HG03439 (cell line): ENCODE data around the gene INTS11.

ENCODE experiments used
- ATAC-seq: cut with Tn5 transposase; IDR thresholded peaks from one replicate; pipeline ENCODE4 v1.9.1; 2021; ENCODE audit warnings: mild to moderate bottlenecking, moderate library complexity; ENCODE audit not compliant: unreplicated experiment

The INTS11 gene

GRCh38 chr1:1345384-1345783 is 20.9 kb upstream of the INTS11 start:
- no peak for ATAC-seq

DNA sequence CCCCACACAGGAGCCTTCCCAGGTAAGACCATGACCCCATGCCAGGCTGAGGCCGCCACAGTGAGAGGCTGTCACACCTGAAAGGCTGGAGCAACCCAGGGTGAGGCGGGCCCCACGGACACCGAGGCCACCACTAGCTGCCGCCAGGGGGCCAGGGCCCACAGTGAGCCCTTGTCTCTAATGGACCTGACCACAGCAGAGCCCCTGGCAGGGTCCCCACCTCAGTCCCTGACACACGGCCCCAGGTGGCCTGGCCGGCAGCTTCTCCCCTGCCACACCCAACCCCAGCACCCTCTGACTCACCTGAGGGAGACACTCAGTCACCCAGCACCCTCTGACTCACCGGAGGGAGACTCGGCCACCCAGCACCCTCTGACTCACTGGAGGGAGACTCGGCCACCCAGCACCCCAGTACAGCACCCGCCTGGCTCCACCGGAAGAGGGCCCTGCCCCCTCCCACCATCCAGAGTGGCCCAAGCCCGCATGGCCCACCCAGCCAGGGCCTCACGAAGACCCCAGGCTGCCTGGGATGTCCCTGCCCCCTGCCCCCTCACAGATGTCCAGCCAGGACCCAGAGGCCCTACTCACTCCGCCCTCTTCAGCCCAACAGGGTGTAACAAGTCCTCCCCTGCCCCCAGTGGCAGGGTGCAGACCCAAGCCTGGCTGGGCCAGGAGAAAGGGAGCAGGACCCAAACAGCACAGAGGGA is 20.3 kb upstream of the INTS11 start:
- ATAC-seq: no peak

- no peak for ATAC-seq
Observed at GRCh38 chr1:1343811-1344421, 19.5 kb upstream of the INTS11 start.

DNA sequence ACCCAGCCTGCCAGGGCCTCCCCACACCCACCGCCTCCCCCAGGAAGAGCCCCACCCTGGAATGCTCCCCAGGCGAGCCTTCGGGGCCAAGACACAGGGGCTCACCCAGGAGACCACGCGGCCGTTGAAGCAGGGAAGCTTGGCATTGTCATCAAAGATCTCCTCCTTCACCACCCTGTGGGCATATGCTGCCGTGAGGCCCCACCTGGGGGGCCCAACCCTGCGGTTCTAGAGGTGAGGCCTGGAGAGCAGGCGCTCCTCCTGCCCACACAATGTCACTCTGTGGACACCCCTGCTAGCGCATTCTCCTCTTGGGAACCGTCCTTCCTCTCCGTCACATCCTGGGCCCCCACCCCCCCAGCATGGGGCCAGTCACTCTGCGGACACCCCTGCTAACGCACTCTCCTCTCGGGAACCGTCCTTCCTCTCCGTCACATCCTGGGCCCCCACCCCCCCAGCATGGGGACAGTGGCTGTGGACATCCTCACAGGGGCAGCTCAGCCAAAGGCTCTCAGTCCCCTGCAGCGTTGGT is 18.2 kb upstream of the INTS11 start:
- ATAC-seq: no peak

DNA sequence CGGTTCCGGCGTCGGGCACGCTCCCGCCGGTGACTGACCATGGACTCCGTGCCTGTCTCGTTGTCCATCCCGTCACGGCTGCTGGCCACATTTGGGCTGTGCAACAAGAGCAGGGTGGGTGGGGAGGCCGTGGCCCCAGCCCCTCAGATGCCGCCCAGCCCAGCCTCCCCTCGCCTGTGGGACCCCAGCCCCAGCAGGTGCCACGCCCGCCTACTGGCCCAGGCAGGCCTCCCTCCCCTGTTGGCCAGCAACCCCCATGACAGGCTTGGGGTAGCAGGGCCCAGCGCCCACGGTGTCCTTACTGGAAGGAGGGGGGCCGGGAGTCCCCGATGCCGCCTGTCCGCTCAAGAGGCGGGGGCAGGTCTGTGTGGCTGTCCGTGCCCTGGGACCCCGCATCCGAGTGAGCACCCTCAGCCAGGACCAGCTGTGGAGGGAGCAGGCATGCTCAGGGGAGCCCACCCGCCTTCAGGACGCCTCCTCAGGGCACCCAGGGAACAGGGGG is 17.7 kb upstream of the INTS11 start:
- ATAC-seq: no peak

GRCh38 chr1:1341549-1342021 is 17.1 kb upstream of the INTS11 start:
- no peak for ATAC-seq

DNA sequence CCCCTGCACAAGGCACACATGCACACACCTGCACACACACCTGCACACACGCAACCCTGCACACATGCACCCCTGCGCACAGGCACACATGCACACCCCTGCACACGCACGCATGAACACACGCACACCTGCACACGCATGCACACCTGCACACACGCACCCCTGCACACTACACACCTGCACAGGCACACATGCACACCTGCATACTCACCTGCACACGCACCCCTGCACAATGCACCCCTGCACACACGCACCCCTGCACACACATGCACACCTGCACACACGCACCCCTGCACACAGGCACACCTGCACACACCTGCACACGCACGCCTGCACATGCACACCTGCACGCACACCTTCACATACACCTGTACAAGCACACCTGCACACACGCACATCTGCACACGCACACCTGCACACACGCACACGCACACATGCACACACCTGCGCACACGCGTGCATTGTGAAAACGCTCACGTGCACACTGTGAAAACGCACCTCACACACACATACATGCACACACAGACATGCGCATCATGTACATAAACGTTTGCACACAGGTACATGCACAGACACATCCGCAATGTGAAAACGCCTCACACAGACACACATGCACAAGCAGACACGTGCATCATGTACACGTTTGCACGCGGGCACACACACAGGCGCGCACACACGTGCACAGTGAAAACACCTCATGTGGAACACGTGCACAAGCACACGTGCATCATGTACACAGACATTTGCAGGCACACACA is 16.5 kb upstream of the INTS11 start:
- no peak for ATAC-seq

- ATAC-seq: no peak
Observed at GRCh38 chr1:1340185-1340584, 15.7 kb upstream of the INTS11 start.

DNA sequence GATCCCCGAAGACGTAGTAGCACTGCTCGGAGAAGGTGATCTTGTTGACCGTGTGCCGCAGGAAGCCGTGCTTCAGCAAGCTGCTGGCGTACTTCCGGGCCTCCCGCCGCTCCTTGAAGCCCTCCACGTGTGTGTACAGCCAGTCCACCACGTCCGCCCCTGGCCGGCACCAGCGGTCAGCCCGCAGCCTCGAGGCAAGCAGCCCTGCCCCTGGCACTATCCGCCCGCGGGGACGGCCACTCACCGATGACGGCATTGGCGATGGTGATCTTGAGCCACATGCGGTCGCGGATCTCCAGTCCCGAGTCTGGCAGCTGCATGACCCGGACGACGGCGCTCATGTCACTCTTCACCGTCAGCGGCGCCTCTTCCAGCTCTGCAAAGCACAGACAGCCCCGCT is 13.8 kb upstream of the INTS11 start:
- ATAC-seq: no peak

GRCh38 chr1:1337793-1338147 is 13.3 kb upstream of the INTS11 start:
- no peak for ATAC-seq

DNA sequence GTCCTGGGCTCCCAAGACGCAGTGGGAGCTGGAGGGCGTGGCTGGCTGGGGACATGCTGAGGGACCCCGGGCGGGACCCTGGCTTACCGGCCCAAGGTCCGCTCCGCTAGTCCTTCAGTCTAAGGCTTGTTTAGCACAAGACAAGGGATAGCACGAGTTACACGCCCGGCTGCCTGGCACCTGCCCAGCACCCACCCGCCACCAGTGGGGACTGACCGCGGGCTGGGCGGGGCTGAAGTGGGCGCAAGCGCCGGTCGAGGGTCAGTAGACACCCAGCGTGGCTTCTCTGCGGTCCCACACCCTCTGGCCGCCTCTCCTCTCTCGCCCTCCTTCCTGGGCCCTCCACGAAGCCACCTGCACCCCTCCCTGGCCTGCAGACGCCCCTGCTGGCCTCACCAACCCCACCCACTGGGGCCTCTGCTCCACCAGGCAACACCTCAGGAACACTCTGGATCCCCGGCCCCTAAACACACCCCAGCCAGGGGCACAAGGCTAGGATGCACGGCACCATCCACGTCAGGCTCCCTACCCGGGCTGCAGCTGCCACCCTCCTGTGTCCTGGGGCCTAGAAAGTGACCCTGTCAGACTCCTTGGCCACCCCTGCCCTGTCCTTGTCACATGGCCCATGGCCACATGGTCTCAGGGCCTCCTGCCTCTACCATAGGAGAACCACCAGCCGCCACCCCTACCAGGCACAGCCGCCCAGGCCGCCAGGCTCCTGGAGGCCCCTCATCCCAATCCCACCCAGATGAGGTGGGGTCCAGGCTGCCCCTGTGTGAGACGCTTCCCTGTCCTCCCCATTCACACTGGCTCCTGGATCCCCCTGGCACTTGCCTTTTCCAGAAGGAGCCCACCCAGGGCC is 12.7 kb upstream of the INTS11 start:
- ATAC-seq: no peak

- no peak for ATAC-seq
Observed at GRCh38 chr1:1336446-1336845, 12.0 kb upstream of the INTS11 start.

GRCh38 chr1:1335792-1336248 is 11.4 kb upstream of the INTS11 start:
- no peak for ATAC-seq

DNA sequence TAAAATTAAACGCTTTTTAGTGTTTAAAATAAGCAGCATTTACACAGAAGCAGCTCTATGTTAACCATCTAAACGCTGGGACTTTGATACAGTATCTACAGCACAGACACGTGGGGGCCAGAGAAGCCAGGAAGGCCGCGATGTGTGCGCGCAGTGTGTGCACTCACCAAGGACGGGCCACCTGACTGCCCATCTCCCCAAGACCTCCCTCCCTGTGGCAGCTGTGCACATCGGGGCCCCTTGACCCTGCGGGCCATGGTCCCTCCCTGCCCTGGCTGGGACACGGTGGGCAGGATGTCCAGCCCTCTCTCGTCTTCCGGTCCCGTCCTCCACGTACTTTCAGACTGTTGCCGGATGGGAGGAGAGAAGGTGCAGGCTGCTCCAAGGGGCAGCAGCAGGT is 10.8 kb upstream of the INTS11 start:
- ATAC-seq: no peak

DNA sequence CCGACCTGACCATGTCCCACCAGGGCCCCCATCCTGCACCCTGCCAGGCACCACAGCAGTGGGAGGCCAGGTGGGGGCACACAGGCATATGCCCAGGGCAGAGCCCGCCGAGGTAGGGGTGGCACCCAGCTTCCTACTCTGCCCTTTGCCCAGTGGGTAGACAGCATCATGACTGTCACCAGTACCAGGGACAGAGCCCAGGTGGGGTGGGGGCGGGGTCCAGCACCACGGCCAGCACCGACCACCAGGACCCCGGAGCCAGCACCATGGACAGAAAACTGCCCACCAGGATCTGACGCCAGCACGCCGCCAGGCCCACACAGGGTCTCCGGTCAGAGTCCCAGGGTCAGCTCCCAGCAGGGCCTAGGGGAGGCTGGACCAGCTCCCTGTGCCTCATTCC is 10.4 kb upstream of the INTS11 start:
- no peak for ATAC-seq

GRCh38 chr1:1333551-1334241 is 9.2 kb upstream of the INTS11 start:
- no peak for ATAC-seq

DNA sequence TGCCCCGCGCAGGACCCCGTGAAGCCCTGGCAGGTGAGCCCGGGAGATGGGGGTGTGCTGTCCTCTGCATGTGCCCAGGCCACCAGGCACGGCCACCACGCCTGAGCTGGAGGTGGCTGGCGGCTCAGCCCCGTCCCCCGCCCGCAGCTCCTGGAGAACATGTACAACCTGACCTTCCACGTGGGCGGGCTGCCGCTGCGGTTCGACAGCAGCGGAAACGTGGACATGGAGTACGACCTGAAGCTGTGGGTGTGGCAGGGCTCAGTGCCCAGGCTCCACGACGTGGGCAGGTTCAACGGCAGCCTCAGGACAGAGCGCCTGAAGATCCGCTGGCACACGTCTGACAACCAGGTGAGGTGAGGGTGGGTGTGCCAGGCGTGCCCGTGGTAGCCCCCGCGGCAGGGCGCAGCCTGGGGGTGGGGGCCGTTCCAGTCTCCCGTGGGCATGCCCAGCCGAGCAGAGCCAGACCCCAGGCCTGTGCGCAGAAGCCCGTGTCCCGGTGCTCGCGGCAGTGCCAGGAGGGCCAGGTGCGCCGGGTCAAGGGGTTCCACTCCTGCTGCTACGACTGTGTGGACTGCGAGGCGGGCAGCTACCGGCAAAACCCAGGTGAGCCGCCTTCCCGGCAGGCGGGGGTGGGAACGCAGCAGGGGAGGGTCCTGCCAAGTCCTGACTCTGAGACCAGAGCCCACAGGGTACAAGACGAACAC is 8.5 kb upstream of the INTS11 start:
- ATAC-seq: no peak

DNA sequence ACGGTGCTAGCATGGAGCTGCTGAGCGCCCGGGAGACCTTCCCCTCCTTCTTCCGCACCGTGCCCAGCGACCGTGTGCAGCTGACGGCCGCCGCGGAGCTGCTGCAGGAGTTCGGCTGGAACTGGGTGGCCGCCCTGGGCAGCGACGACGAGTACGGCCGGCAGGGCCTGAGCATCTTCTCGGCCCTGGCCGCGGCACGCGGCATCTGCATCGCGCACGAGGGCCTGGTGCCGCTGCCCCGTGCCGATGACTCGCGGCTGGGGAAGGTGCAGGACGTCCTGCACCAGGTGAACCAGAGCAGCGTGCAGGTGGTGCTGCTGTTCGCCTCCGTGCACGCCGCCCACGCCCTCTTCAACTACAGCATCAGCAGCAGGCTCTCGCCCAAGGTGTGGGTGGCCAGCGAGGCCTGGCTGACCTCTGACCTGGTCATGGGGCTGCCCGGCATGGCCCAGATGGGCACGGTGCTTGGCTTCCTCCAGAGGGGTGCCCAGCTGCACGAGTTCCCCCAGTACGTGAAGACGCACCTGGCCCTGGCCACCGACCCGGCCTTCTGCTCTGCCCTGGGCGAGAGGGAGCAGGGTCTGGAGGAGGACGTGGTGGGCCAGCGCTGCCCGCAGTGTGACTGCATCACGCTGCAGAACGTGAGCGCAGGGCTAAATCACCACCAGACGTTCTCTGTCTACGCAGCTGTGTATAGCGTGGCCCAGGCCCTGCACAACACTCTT is 7.7 kb upstream of the INTS11 start:
- no peak for ATAC-seq
